ENCODE results near the gene IL25.
"Not testable (repeated sequence)": the region's sequence is repeated elsewhere in the genome, so short reads cannot be mapped to it uniquely, and the experiment has no call there.

IL25 gene

DNA sequence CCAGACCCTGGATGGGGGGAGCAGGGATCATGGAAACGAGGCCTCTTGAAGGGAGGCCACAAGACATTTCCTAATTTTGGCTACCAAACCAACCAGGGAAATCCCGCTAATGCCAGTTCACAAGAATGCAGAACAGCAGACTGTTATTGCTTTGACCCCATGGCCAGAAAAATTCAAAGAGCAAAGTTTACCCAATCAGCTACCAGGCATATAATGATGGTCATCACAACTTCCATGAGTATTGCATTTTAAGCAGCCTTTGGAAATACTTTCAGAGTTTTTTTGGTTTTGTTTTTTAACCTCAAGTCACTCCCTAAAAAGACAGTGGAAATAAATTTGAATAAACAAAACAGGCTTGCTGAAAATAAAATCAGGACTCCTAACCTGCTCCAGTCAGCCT is at the start of gene IL25:
TSS of gene IL25 (plus strand) at position 301 of the 400 bp plus-strand sequence.
- H3K9ac ChIP-seq (ENCODE audit: low read length), result no peak within 1 kb of the TSS
- no peaks in the 10 kb centered on the region for H3K4me1 ChIP-seq (ENCODE audit: insufficient read depth, low read length)
- no peaks in the 10 kb centered on the region for H3K9me3 ChIP-seq (ENCODE audit: low read length)
- H3K27ac ChIP-seq (ENCODE audit: low read depth, low read length), result no peak within 1 kb of the TSS
- no peaks in the 10 kb centered on the region for H3K27me3 ChIP-seq (ENCODE audit: control insufficient read depth in 1 of 2, insufficient read depth in 2 of 2, low read length in 2 of 2)
- no peak within 1 kb of the TSS for H3K4me3 ChIP-seq (ENCODE audit: low read depth in 1 of 2, low read length in 2 of 2)
- no peaks in the 10 kb centered on the region for H3K36me3 ChIP-seq (ENCODE audit: insufficient read depth, low read length)

DNA sequence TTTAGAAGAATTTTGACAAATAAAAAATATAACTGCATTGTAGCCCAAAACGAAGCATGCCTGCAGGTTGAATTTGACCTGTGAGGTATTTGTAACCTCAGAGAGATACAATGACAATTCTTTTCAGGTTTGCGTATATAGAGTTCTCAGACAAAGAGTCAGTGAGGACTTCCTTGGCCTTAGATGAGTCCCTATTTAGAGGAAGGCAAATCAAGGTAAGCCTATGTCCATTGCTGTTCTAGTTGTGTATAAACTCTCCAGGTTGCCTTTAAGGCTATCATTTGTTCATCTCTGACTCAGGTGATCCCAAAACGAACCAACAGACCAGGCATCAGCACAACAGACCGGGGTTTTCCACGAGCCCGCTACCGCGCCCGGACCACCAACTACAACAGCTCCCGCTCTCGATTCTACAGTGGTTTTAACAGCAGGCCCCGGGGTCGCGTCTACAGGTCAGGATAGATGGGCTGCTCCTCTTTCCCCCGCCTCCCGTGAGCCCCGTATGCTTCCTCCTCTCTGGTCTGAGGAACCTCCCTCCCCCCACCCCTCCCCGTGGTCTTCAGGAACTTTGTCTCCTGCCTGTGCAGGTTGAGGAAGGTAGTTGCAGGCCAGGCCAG is 48.7 kb upstream of the IL25 start:
- no peaks in the 10 kb centered on the region for H3K27me3 ChIP-seq (ENCODE audit: control insufficient read depth in 1 of 2, insufficient read depth in 2 of 2, low read length in 2 of 2)
- peaks cover 35% of the 10 kb centered on the region for H3K36me3 ChIP-seq (ENCODE audit: insufficient read depth, low read length)

DNA sequence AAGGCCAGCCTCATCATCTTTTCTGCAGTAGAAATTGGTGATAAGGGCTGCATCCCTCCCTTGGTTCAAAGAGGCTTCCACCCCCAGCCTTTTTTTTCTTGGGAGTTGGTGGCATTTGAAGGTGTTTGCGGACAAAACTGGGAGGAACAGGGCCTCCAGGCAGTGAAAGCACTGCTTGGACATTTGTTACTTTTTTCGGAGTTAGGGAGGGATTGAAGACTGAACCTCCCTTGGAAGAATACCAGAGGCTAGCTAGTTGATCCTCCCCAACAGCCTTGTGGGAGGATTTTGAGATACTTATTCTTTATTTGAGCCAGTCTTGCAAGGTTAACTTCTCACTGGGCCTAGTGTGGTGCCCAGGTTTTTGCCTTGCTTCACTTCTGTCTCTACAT is 48.2 kb upstream of the IL25 start:
- Histone ChIP-seq H3K9ac (ENCODE audit: low read length) (no peak overlapping the region), H3K9me3 (ENCODE audit: low read length) (no peaks in the 10 kb centered on the region), H3K4me3 (ENCODE audit: low read depth in 1 of 2, low read length in 2 of 2) (no peak overlapping the region), H3K27me3 (ENCODE audit: control insufficient read depth in 1 of 2, insufficient read depth in 2 of 2, low read length in 2 of 2) (no peaks in the 10 kb centered on the region), H3K4me1 (ENCODE audit: insufficient read depth, low read length) (peaks cover 24% of the 10 kb centered on the region), H3K27ac (ENCODE audit: low read depth, low read length) (no peak overlapping the region), H3K36me3 (ENCODE audit: insufficient read depth, low read length) (peaks cover 32% of the 10 kb centered on the region)

More for the DNA sequence above, 48.7 kb upstream of the IL25 start:
- H3K27ac ChIP-seq (ENCODE audit: low read depth, low read length), result no peak overlapping the region
- no peaks in the 10 kb centered on the region for H3K9me3 ChIP-seq (ENCODE audit: low read length)
- no peak overlapping the region for H3K9ac ChIP-seq (ENCODE audit: low read length)
- H3K4me1 ChIP-seq (ENCODE audit: insufficient read depth, low read length), result peaks cover 24% of the 10 kb centered on the region
- no peak overlapping the region for H3K4me3 ChIP-seq (ENCODE audit: low read depth in 1 of 2, low read length in 2 of 2)

DNA sequence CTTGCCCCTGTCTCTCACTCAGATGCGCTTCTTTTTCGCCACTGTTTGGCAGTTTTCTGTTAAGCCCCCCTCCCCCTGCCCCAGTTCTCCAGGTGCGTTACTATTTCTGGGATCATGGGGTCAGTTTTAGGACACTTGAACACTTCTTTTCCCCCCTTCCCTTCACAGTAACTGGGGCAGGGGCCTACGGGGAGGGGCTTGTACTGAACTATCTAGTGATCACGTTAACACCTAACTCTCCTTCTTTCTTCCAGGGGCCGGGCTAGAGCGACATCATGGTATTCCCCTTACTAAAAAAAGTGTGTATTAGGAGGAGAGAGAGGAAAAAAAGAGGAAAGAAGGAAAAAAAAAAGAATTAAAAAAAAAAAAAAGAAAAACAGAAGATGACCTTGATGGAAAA is 47.6 kb upstream of the IL25 start:
- peaks cover 24% of the 10 kb centered on the region for H3K4me1 ChIP-seq (ENCODE audit: insufficient read depth, low read length)
- no peak overlapping the region for H3K9ac ChIP-seq (ENCODE audit: low read length)
- peaks cover 28% of the 10 kb centered on the region for H3K36me3 ChIP-seq (ENCODE audit: insufficient read depth, low read length)
- no peaks in the 10 kb centered on the region for H3K9me3 ChIP-seq (ENCODE audit: low read length)
- no peak overlapping the region for H3K4me3 ChIP-seq (ENCODE audit: low read depth in 1 of 2, low read length in 2 of 2)
- no peak overlapping the region for H3K27ac ChIP-seq (ENCODE audit: low read depth, low read length)
- no peaks in the 10 kb centered on the region for H3K27me3 ChIP-seq (ENCODE audit: control insufficient read depth in 1 of 2, insufficient read depth in 2 of 2, low read length in 2 of 2)

DNA sequence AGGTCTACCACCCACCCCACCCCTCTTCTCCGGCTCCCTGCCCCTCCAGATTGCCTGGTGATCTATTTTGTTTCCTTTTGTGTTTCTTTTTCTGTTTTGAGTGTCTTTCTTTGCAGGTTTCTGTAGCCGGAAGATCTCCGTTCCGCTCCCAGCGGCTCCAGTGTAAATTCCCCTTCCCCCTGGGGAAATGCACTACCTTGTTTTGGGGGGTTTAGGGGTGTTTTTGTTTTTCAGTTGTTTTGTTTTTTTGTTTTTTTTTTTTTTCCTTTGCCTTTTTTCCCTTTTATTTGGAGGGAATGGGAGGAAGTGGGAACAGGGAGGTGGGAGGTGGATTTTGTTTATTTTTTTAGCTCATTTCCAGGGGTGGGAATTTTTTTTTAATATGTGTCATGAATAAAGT is 46.9 kb upstream of the IL25 start:
- peaks cover 28% of the 10 kb centered on the region for H3K36me3 ChIP-seq (ENCODE audit: insufficient read depth, low read length)

DNA sequence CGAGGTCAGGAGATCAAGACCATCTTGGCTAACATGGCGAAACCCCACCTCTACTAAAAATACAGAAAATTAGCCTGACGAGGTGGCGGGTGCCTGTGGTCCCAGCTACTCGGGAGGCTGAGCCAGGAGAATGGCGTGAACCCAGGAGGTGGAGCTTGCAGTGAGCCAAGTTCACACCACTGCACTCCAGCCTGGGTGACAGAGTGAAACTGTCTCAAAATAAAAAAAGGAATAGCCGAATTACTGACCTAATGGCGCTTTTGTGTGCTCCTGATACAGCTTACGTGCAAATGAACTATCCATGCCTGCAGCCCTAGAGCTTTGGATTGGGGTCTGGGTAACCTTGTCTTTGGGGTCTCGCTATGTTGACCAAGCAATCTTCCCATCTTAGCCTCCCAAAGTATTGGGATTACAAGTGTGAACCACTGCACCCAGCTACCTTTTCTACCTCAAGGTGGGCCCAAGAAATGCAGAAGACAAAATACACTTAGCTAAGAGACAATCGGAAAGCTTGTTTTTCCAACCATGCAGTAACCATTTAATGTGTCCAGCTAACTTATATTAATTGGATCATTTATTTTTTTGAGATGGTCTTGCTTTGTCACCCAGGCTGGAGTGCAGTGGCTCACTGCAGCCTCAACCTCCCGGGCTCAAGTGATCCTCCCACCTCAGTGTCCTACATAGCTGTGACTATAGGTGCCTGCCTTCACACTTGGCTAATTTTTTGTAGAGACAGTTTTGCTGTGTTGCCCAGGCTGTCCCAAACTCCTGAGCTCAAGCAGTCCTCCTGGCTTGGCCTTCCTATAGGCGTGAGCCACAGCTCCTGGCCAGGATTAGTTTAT is 45.9 kb upstream of the IL25 start:
- H3K9ac ChIP-seq (ENCODE audit: low read length), result no peak overlapping the region

More for the DNA sequence above, 46.9 kb upstream of the IL25 start:
- H3K9ac ChIP-seq (ENCODE audit: low read length); H3K27ac ChIP-seq (ENCODE audit: low read depth, low read length); H3K4me3 ChIP-seq (ENCODE audit: low read depth in 1 of 2, low read length in 2 of 2); H3K27me3 ChIP-seq (ENCODE audit: control insufficient read depth in 1 of 2, insufficient read depth in 2 of 2, low read length in 2 of 2); H3K9me3 ChIP-seq (ENCODE audit: low read length): not testable (repeated sequence)
- H3K4me1 ChIP-seq (ENCODE audit: insufficient read depth, low read length), result peaks cover 18% of the 10 kb centered on the region

DNA sequence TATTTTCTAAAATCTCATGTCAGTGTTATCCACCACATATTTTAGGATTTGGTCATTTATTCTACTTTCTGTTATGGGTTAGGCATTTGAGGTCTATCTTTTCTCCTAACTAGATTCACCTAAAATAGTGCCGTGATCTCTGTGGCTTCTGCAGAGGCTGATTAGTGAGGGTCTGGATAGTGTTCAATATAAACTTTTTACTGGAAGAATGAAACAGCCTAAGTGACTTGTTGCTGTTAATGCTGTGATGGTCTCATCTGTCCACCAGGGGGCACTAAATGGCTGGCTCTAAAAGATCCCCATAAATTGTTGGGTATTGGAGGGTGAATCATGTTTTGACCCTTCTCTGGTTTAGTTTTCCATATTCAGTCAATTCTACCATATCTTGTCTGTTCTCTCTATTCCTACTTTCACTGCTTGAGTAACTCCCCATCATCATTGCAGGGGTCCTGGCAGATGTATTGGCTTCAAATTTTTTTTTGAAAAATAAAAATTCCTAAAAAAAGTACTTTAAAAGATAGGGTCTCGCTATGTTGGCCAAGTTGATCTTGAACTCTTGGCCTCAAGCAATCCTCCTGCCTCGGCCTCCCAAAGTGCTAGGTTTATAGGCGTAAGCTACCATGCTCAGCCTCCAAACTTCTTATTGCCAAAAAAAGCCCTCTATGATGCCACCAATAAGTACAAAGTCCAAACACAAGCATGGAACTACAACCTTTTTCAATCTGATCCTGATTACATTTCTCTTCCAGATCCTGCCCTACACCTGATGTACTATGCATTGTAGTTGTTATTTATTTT is 44.5 kb upstream of the IL25 start:
- H3K27me3 ChIP-seq (ENCODE audit: control insufficient read depth in 1 of 2, insufficient read depth in 2 of 2, low read length in 2 of 2), result no peaks in the 10 kb centered on the region
- no peak overlapping the region for H3K27ac ChIP-seq (ENCODE audit: low read depth, low read length)
- no peak overlapping the region for H3K9ac ChIP-seq (ENCODE audit: low read length)
- H3K9me3 ChIP-seq (ENCODE audit: low read length), result no peaks in the 10 kb centered on the region
- H3K4me1 ChIP-seq (ENCODE audit: insufficient read depth, low read length), result peaks cover 8% of the 10 kb centered on the region
- peaks cover 20% of the 10 kb centered on the region for H3K36me3 ChIP-seq (ENCODE audit: insufficient read depth, low read length)
- H3K4me3 ChIP-seq (ENCODE audit: low read depth in 1 of 2, low read length in 2 of 2), result no peak overlapping the region

More for the DNA sequence above, 45.9 kb upstream of the IL25 start:
- H3K4me3 ChIP-seq (ENCODE audit: low read depth in 1 of 2, low read length in 2 of 2), result no peak overlapping the region
- H3K9me3 ChIP-seq (ENCODE audit: low read length), result no peaks in the 10 kb centered on the region
- H3K36me3 ChIP-seq (ENCODE audit: insufficient read depth, low read length), result peaks cover 28% of the 10 kb centered on the region
- no peaks in the 10 kb centered on the region for H3K27me3 ChIP-seq (ENCODE audit: control insufficient read depth in 1 of 2, insufficient read depth in 2 of 2, low read length in 2 of 2)
- H3K4me1 ChIP-seq (ENCODE audit: insufficient read depth, low read length), result peaks cover 18% of the 10 kb centered on the region
- H3K27ac ChIP-seq (ENCODE audit: low read depth, low read length), result no peak overlapping the region

DNA sequence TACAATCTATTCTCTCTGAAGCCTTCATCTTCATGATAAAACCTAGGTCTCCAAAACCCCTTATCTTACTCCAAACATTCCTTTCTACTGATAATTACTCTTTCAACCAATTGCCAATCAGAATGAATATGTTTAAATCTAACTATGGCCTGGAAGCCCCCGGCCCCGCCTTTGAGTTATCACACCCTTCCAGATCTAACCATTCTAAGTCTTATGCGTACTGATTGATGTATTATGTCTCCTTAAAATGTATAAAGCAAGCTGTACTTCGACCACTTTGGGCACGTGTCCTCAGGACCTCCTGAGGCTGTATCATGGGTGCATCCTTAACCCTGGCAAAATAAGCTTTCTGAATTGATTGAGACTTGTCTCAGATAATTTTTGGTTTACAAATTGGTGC is 37.0 kb upstream of the IL25 start:
- no peak overlapping the region for H3K4me3 ChIP-seq (ENCODE audit: low read depth in 1 of 2, low read length in 2 of 2)
- H3K27ac ChIP-seq (ENCODE audit: low read depth, low read length), result no peak overlapping the region
- no peaks in the 10 kb centered on the region for H3K9me3 ChIP-seq (ENCODE audit: low read length)
- H3K27me3 ChIP-seq (ENCODE audit: control insufficient read depth in 1 of 2, insufficient read depth in 2 of 2, low read length in 2 of 2), result no peaks in the 10 kb centered on the region
- H3K4me1 ChIP-seq (ENCODE audit: insufficient read depth, low read length), result no peaks in the 10 kb centered on the region
- H3K36me3 ChIP-seq (ENCODE audit: insufficient read depth, low read length), result no peaks in the 10 kb centered on the region
- H3K9ac ChIP-seq (ENCODE audit: low read length), result no peak overlapping the region

DNA sequence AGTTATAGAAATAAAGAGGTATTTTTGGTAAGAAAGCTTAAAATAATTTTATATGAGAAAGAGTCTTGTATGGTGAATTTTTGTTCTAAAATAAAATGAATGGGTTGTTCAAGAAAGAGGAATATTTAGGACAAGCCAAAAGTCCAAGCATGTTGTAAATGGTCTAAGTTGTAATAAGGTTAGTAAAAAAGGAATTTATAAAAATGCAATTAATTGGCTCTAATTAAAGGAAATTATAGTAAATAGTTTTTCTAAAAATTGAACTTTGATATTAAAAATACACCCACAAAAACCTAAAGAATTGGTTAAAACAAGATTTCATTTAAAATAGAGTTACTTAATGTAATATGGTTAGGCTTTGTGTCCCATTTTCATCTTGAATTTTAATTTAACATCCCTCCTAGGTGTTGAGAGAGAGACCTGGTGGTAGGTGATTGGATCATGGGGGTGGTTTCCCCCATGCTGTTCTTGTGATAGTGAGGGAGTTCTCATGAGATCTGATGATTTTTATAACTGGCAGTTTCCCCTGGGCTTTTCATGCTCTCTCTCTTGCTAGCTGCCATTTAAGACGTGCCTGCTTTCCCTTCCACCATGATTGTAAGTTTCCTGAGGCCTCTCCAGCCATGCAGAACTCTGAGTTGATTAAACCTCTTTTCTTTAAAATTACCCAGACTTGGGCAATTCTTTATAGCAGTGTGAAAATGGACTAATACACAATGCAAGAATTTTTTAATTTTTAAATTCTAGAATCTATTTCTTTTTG is 32.9 kb upstream of the IL25 start:
- H3K36me3 ChIP-seq (ENCODE audit: insufficient read depth, low read length), result no peaks in the 10 kb centered on the region
- H3K4me1 ChIP-seq (ENCODE audit: insufficient read depth, low read length), result no peaks in the 10 kb centered on the region
- no peaks in the 10 kb centered on the region for H3K9me3 ChIP-seq (ENCODE audit: low read length)
- no peaks in the 10 kb centered on the region for H3K27me3 ChIP-seq (ENCODE audit: control insufficient read depth in 1 of 2, insufficient read depth in 2 of 2, low read length in 2 of 2)
- no peak overlapping the region for H3K27ac ChIP-seq (ENCODE audit: low read depth, low read length)
- no peak overlapping the region for H3K9ac ChIP-seq (ENCODE audit: low read length)
- no peak overlapping the region for H3K4me3 ChIP-seq (ENCODE audit: low read depth in 1 of 2, low read length in 2 of 2)

DNA sequence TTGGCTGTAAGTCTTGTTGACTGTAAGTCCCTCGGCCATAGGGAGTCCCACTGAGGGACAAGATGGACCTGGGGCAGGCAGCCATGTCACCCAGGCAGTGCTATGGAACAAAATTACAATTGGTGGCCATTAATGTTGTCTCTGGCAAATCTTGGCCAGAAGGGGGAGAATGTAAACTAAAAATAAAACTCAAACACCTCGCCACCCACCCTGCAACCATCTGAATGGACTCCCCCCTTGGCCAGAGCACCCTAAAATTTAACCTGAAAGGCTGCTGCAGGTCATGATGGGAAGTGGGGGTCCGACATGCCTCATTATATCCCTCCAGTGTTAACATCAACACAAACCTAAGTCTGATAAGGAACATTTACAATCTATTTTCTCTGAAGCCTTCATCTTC is 28.1 kb upstream of the IL25 start:
- Histone ChIP-seq H3K9ac (ENCODE audit: low read length) (no peak overlapping the region), H3K36me3 (ENCODE audit: insufficient read depth, low read length) (no peaks in the 10 kb centered on the region), H3K4me3 (ENCODE audit: low read depth in 1 of 2, low read length in 2 of 2) (no peak overlapping the region), H3K27me3 (ENCODE audit: control insufficient read depth in 1 of 2, insufficient read depth in 2 of 2, low read length in 2 of 2) (no peaks in the 10 kb centered on the region), H3K9me3 (ENCODE audit: low read length) (no peaks in the 10 kb centered on the region), H3K4me1 (ENCODE audit: insufficient read depth, low read length) (no peaks in the 10 kb centered on the region), H3K27ac (ENCODE audit: low read depth, low read length) (no peak overlapping the region)

All from muscle layer of colon (tissue), 2 donors.